Progenitor cell of endocrine pancreas (in vitro differentiated cells): ENCODE data around the gene PTPRM. TPM values are rescaled to one million over a fixed set of nuclear protein-coding genes. Genes with fewer than 3 reads are reported as not detected.

Experiments used
- DNase-seq: peaks from one replicate; pipeline ENCODE4 v3.0.0; 2021; ENCODE audit warnings: low spot score; ENCODE audit not compliant: unreplicated experiment
- H3K27ac Mint-ChIP-seq: 2 replicates; pipeline ENCODE4 v1.8.0; 2021; ENCODE audit warnings: mild to moderate bottlenecking, moderate library complexity, mixed read lengths
- H3K27me3 Mint-ChIP-seq: 2 replicates; pipeline ENCODE4 v1.8.0; 2021; ENCODE audit warnings: mixed read lengths
- H3K36me3 Mint-ChIP-seq: 2 replicates; pipeline ENCODE4 v1.8.0; 2022; ENCODE audit warnings: mixed read lengths; ENCODE audit not compliant: insufficient read depth
- H3K4me1 Mint-ChIP-seq: 2 replicates; pipeline ENCODE4 v1.8.0; 2021; ENCODE audit warnings: low read depth, mixed read lengths
- H3K4me3 Mint-ChIP-seq: 2 replicates; pipeline ENCODE4 v1.8.0; 2021; ENCODE audit warnings: low read depth, mild to moderate bottlenecking, moderate library complexity, mixed read lengths
- H3K9me3 Mint-ChIP-seq: 2 replicates; pipeline ENCODE4 v1.8.0; 2021; ENCODE audit warnings: low read depth, mixed read lengths
- total RNA-seq: library from RNA; stranded (reverse); gene quantifications from 2 replicates; pipeline ENCODE4 v1.2.1, GENCODE V29; 2021
- TF ChIP-seq, protein P1 (sequence below): fragments of 200-600 bp; sonication (generic); IDR thresholded peaks from one replicate; pipeline ENCODE4 v1.5.0; 2021; ENCODE audit warnings: antibody characterized with exemption, mild to moderate bottlenecking; ENCODE audit not compliant: unreplicated experiment

PTPRM gene
- total RNA-seq, 1 donor from 2014 or later, result 23.2 TPM

DNA sequence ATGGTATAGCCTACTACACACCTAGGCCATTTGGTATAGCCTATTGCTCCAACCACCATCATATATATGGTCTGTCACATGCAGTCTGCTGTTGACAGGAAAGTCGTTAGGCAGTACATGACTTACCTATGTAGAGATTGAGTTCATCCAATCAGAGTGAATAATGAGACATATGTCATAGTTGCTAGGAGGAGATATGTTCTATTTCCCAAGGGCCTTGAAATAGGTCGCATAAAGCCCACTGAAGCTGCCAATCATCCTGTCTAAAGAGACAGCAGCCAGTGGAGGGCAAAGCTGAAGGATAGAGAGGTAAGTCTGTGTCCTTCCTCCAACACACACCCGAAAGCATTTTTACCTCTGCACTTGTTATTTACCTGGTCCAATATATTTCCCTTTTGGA is 263.4 kb downstream of the PTPRM start:
- no peaks in the 10 kb centered on the region for H3K27me3 Mint-ChIP-seq
- peaks cover 15% of the 10 kb centered on the region for H3K9me3 Mint-ChIP-seq
- H3K27ac Mint-ChIP-seq, result no peak overlapping the region
- TF ChIP-seq, protein P1, sequence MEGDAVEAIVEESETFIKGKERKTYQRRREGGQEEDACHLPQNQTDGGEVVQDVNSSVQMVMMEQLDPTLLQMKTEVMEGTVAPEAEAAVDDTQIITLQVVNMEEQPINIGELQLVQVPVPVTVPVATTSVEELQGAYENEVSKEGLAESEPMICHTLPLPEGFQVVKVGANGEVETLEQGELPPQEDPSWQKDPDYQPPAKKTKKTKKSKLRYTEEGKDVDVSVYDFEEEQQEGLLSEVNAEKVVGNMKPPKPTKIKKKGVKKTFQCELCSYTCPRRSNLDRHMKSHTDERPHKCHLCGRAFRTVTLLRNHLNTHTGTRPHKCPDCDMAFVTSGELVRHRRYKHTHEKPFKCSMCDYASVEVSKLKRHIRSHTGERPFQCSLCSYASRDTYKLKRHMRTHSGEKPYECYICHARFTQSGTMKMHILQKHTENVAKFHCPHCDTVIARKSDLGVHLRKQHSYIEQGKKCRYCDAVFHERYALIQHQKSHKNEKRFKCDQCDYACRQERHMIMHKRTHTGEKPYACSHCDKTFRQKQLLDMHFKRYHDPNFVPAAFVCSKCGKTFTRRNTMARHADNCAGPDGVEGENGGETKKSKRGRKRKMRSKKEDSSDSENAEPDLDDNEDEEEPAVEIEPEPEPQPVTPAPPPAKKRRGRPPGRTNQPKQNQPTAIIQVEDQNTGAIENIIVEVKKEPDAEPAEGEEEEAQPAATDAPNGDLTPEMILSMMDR, result no peak
- peaks cover 12% of the 10 kb centered on the region for H3K4me1 Mint-ChIP-seq
- DNase-seq, result no peak
- H3K36me3 Mint-ChIP-seq, result peaks cover 1% of the 10 kb centered on the region
- H3K4me3 Mint-ChIP-seq, result no peak overlapping the region

DNA sequence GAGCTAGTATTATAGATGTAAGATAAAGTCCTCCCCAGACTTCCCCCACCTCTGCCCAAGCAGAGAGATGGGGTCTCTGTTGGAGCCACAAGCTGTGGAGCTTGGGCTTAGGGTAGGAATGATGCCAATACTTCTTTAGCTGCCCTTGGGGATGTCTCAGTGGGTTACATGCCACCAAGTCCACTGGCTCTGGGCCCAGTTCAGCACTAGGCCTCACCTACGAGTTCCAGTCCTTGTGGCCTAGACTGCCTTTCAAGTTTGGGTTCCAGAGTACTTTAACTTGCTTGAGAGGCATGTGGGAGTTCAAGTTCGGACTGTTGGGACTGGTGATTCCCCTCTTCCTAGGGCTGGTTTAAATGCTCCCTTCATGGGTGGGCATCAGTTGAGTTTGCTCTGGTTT is 272.4 kb downstream of the PTPRM start:
- peaks cover 8% of the 10 kb centered on the region for H3K36me3 Mint-ChIP-seq

DNA sequence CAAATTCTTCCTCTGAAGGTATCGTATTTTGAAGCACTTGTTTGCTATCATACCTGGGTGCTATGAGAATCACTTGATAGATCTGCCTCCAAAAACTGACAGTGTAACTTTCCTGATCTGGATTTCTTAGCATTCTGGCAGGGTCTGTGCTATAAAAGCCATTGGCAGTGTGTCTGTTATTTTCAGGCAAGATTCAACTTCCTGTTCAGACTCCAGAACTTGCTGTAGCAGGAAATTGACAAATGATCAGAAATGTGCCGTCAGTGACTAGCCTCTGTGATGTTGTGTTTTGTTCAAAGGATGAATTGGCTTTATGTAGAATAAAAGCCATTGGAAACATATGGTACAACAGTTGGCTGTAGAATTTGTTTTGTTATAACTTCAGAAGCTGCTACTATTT is 273.3 kb downstream of the PTPRM start:
- Mint-ChIP-seq H3K4me3 (no peak overlapping the region), H3K27me3 (no peaks in the 10 kb centered on the region), H3K9me3 (peaks cover 22% of the 10 kb centered on the region), H3K27ac (no peak overlapping the region), H3K36me3 (peaks cover 13% of the 10 kb centered on the region), H3K4me1 (no peaks in the 10 kb centered on the region)
- no peak for DNase-seq
- TF ChIP-seq, protein P1, result no peak

More for the DNA sequence above, 272.4 kb downstream of the PTPRM start:
- Mint-ChIP-seq H3K4me3 (no peak overlapping the region), H3K9me3 (peaks cover 22% of the 10 kb centered on the region), H3K27me3 (no peaks in the 10 kb centered on the region), H3K27ac (no peak overlapping the region), H3K4me1 (no peaks in the 10 kb centered on the region)
- DNase-seq, result no peak
- TF ChIP-seq, protein P1, result no peak

DNA sequence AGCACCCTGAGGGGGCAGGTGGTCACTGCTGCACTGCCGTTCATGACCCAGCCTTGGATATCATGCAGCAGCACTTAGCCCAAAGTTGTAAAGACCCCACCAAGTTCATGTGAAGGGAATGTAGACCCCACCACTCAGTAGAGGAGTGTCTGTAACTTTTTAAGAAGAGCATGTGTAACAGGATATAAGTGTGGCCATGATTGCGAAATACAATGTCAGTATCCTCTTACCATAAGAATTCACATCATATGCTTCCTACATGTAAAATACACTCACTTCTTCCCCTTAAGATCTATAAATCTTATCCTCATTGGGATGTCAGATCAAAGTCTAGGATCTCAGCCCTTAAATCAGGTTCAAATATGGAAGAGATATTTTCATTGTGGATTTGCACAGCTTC is 276.9 kb downstream of the PTPRM start:
- H3K4me1 Mint-ChIP-seq, result no peaks in the 10 kb centered on the region
- peaks cover 11% of the 10 kb centered on the region for H3K9me3 Mint-ChIP-seq
- H3K27me3 Mint-ChIP-seq, result no peaks in the 10 kb centered on the region
- H3K27ac Mint-ChIP-seq, result no peak overlapping the region
- H3K36me3 Mint-ChIP-seq, result peaks cover 12% of the 10 kb centered on the region
- DNase-seq, result no peak
- TF ChIP-seq, protein P1, result no peak
- no peak overlapping the region for H3K4me3 Mint-ChIP-seq

DNA sequence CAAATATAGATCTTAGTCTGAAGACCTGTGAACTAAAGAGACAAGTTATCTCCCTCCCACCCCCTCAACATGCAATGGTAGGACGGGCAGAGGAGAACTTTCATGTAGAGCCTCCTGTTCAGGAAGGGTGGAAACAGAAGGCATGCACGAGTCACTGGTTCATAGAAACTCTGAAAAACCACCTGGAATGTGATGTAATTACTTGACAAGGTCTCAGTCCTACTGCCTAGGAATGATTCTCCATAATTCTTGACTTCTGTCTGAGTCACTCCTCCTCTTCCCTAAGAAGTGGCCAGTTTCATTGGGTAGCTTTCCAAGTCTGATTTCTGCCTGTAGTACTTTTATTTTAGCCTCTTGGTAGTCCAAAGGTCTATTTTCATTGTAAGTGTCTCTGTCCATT is 277.3 kb downstream of the PTPRM start:
- no peaks in the 10 kb centered on the region for H3K4me1 Mint-ChIP-seq
- peaks cover 11% of the 10 kb centered on the region for H3K9me3 Mint-ChIP-seq
- no peak for DNase-seq
- H3K27ac Mint-ChIP-seq, result no peak overlapping the region
- no peak overlapping the region for H3K4me3 Mint-ChIP-seq
- TF ChIP-seq, protein P1, result no peak
- H3K27me3 Mint-ChIP-seq, result no peaks in the 10 kb centered on the region
- peaks cover 12% of the 10 kb centered on the region for H3K36me3 Mint-ChIP-seq
